Glomerular endothelial cell (primary cell): Measurements from ENCODE around the gene ARHGAP27. TPM values are rescaled to one million over a fixed set of nuclear protein-coding genes. Genes with fewer than 3 reads are reported as not detected.
"Not testable (repeated sequence)": the region's sequence is repeated elsewhere in the genome, so short reads cannot be mapped to it uniquely, and the experiment has no call there.

Experiments used
- DNase-seq: peaks from one replicate; pipeline ENCODE4 v3.0.0-alpha.2; 2011; ENCODE audit warnings: low read depth, low spot score; ENCODE audit errors: extremely low read depth
- total RNA-seq: library from RNA; depleted of rRNA; stranded (reverse); fragments of >200 nt; gene quantifications from 2 replicates; pipeline ENCODE4 v1.2.3, GENCODE V29; 2015

Gene ARHGAP27, protein sequence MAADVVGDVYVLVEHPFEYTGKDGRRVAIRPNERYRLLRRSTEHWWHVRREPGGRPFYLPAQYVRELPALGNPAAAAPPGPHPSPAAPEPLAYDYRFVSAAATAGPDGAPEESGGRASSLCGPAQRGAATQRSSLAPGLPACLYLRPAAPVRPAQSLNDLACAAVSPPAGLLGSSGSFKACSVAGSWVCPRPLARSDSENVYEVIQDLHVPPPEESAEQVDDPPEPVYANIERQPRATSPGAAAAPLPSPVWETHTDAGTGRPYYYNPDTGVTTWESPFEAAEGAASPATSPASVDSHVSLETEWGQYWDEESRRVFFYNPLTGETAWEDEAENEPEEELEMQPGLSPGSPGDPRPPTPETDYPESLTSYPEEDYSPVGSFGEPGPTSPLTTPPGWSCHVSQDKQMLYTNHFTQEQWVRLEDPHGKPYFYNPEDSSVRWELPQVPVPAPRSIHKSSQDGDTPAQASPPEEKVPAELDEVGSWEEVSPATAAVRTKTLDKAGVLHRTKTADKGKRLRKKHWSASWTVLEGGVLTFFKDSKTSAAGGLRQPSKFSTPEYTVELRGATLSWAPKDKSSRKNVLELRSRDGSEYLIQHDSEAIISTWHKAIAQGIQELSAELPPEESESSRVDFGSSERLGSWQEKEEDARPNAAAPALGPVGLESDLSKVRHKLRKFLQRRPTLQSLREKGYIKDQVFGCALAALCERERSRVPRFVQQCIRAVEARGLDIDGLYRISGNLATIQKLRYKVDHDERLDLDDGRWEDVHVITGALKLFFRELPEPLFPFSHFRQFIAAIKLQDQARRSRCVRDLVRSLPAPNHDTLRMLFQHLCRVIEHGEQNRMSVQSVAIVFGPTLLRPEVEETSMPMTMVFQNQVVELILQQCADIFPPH
- total RNA-seq: 58.6 and 71.2 TPM in 2 replicates

GRCh38 chr17:45432405-45433158 is at the start of gene ARHGAP27:
Gene ARHGAP27, minus strand, starts transcription at chr17:45432870. Its CDS starts 2,591 bp downstream, at chr17:45430279.
- no peak for DNase-seq

DNA sequence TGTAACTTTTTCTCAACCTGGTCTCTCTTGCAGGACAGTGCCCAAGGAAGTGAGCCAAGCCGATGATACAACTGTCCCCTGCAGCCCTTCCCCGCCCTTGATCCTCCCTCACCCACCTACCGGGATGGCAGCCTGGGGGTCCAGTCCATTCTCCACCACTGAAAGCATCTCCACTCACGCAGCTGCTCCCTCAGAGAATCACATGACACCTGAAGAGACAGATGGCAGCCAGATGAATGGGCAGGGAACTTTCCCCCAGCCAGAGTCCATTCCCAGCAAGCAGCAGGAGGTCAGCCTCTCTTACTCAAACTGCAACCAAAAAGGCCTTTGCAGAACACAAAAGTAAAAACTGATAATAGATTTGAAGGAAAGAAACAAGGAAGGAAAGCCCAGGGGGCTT is 49.6 kb upstream of the ARHGAP27 start:
- not testable (repeated sequence) for DNase-seq

DNA sequence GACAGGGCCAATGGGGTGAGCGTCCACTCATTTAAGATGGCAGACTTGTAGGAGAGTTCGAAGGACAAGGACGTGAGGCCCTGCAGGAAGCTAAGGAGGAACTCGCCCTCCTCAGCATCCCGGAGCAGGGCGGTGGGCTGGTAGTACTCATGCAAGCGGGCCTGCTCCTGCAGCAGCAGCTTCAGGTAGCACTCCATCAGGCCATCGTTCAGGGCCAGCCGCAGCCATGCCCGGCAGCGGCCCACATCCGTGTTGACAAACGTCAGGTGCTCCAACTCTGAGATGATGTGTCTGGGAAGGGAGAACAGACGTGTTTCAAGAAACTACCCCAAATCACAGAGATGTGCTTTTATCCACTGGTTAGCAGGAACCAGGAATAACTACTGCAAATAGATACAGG is 42.8 kb upstream of the ARHGAP27 start:
- not testable (repeated sequence) for DNase-seq

DNA sequence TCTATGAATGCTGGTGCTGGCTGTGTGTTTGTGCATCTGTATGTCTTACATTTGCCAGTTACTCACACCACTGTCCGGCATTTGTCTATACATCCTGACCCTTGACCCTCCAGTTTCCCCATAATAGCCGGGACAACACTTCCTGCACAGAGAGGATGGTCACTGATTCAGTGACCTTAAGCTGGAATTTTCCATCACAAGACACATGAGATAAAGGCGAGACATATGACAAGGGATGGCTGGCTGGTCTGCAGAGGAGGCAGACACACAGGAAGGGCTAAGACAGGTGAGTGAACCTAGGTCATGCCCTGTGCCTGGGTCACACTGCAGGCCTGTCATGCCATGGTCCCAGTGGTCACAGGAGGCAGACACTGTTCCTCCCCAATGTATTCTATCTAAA is 39.6 kb upstream of the ARHGAP27 start:
- DNase-seq: not testable (repeated sequence)

DNA sequence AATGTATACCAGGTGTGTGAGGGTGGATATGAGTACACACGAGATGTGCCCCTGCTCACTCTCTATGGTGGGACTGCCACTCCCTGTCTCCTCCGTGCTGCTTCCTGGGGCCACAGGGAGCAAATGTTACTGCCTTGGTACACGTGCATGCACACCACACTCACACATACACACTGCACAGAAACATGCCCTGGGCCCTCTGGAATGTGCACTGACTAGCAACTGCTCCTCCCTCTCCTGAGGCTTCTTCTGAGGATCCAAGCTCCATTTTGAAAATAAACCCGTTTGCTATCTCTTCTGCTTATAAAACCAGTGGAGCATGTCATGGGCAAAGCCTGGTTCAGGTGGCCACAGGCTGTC is 36.5 kb upstream of the ARHGAP27 start:
- not testable (repeated sequence) for DNase-seq

GRCh38 chr17:45468293-45469203 is 35.9 kb upstream of the ARHGAP27 start:
- DNase-seq: not testable (repeated sequence)

DNA sequence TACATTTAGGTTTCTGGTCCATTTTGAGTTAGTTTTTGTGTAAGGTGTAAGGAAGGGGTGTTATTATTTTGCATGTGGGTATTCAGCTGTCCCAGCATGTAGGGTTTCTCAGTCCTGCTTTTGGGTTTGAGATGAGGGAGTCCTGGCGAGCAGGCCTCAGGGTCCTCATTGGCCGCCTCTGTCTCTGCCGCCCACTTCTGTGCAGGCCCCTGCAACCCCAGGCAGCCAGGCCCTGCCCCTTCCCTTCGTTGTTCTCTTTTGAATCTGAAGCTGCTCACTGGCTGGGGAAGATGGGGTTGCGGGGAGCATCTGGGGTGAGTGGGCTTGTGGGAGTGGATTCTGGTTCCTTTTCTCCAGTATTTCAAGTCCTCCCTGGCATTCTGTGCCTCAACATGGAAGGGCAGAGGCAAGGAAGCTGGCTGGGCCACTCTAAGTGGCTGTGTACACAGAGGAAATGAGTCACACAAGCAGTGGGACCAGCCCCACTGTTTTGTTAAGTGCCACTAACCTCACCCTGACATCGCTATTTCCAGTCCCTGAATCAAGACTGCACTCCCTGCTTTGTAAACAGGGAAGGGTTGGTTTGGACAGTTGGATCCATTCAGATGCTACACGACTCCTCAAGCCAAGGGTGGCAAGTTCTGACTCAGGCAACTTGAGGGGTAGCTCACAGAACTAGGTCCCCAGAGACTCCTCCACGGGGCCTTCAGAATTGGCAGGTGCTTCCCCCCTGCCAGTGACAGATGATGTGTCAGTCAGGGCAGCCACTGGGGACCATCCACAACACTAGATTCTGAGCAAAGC is 29.1 kb upstream of the ARHGAP27 start:
- DNase-seq: not testable (repeated sequence)

DNA sequence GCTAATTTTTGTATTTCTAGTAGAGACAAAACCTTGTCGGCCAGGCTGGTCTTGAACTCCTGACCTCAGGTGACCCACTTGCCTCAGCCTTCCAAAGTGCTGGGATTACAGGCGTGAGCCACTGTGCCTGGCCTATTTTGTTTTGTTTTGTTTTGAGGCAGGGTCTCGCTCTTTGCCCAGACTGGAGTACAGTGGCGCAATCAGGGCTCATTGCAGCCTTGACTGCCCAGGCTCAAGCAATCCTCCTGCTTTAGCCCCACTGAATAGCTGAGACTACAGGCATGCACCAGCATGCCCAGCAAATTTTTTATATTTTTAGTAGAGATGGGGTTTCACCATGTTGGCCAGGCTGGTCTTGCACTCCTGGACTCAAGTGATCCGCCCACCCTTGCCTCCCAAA is 27.8 kb upstream of the ARHGAP27 start:
- DNase-seq: not testable (repeated sequence)

- DNase-seq: not testable (repeated sequence)
These were observed 21.7 kb upstream of the ARHGAP27 start for GRCh38 chr17:45454341-45454740.

DNA sequence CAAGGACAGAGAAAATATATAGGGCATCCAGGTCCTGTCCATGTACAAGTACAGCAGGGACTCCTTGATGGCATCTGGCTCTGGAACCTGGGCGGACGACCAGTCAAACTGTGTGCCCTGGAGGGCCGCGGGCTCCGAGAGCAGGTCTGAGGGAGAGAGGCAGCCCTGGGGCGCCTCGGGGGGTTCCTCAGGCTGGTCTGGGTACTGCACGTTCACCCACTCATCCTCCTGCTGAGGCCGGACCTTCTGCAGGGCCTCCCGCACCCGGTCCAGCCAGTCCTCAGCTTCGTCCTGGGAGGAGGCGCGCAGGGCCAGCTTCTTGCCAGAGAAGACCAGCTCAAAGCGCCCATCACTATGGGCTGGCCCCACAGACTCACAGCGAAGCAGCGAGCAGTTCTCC is 21.1 kb upstream of the ARHGAP27 start:
- DNase-seq: not testable (repeated sequence)

DNA sequence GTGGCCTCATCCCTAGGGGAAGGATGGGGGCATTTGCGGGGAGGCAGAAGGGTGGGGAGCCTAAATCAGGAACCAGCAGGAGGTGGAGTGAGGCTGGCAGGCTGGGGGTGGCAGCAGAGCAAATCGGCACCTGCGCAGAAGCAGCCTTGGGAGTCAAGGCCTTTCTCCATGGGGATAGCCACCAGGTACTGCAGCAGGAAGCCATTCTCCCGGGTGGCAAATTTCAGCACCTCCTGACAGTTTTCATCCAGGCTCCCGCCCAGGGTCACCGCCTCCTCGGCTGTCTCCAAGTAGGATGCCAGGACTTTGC is 20.5 kb upstream of the ARHGAP27 start:
- DNase-seq: not testable (repeated sequence)

DNA sequence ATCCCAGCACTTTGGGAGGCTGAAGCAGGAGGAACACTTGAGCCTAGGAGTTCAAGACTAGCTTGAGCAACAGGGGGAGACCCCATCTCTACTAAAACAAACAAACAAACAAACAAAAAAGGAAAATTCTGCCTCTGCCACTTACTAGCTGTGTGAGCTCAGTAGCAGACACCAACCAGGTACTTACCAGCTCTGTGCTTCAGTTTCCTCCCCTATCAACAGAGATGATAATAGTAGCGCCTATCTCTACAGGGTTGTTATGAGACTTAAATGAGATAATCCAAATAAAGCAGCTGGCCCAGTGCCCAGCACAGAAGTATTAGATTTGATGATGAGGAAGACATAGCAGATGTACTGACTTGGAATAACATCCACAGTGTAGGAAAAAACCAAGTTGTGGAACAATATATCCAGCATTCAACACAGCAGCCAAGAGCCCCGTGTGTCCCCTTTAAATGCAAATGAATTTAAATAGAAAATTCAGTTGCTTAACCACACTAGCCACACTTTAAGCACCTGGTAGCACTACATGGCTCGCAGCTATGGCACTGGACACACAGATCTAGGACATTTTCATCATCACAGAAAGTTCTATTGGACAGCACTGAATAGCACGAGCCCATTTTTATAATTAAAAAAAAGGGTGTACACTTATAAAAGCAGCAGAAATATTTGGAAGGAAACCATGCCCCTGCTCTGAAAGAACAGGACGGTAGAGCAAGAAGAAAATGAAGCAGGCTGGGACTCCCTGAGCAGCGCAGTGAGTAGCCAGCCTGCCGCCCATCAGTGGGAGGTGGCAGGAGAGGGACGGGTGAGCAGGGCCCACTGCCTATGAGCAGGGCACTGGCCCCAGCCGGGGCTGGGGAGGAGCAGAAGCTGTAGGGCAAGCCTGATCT is 19.9 kb upstream of the ARHGAP27 start:
- not testable (repeated sequence) for DNase-seq

- not testable (repeated sequence) for DNase-seq
These were observed 19.0 kb upstream of the ARHGAP27 start for GRCh38 chr17:45451660-45452059.

DNA sequence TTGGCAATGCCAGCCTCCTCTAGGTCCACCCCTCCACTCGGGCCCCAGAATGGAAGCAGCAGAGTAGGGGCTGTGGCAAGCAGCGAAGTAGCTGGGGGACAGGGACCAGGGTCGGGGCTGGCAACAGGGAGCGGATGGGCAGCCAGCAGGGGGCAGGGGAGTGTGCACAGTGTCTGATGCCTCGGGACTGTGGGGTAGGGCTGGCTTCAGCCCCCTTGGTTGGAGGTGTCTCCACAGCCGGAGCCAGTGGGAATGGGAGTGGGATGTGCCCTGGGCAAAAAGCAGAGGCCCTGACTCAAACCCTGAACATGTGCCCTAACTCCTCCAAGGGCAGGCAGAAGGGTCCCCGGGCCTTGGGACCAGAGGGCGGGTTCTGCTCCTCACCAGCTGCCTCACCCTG is 18.5 kb upstream of the ARHGAP27 start:
- DNase-seq: no peak

DNA sequence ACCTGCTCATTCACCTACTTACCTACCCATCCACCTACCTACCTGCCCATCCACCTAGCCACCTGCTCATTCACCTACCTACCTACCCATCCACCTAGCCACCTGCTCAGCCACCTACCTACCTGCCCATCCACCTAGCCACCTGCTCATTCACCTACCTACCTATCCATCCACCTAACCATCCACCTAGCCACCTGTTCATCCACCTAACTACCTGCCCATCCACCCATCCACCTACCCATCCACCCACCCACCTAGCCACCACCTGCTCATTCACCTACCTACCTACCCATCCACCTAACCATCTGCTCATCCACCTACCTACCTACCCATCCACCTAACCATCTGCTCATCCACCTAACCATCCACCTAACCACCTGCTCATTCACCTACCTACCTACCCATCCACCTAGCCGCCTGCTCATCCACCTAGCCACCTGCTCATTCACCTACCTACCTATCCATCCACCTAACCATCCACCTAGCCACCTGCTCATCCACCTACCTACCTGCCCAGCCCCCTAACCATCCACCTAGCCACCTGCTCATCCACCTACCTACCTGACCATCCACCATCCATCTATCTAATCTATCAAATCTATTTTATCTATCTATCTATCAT is 17.1 kb upstream of the ARHGAP27 start:
- DNase-seq: not testable (repeated sequence)

DNA sequence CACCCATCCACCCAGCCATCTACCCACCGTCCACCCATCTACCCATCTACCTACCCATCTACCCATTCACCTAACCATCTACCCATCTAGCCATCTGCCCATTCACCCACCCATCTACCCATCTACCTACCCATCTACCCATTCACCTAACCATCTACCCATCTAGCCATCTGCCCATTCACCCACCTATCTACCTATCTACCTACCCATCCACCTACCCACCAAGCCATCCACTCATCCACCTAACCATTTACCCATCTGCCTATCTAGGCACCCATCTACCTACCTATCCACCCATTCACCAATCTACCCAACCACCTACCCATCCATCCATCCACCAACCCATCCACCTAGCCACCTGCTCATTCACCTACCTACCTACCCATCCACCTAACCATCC is 16.6 kb upstream of the ARHGAP27 start:
- DNase-seq: not testable (repeated sequence)

DNA sequence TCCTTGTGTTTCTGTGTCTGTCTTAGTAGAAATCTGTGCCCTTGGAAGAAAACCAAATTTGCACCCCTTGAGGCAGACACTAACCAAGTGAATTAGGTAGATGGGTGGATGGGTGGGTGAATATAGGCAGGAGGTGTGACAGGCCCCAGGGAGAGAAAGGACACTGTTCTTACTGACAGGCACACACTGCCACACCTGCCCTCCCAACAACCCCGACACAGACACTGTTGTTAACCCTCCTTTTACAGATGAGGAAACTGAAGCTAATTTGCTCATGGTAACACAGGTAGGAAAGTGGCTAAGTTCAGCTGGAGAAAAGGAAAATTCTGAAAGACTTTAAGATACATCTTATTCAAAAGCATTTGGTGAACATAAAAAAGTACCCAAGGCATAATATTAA is 15.8 kb upstream of the ARHGAP27 start:
- not testable (repeated sequence) for DNase-seq

- not testable (repeated sequence) for DNase-seq
These were observed 15.4 kb upstream of the ARHGAP27 start for GRCh38 chr17:45448066-45448465.
